HG03439 (cell line): ENCODE results near the gene KCNN1.
"Not testable (repeated sequence)": the region's sequence is repeated elsewhere in the genome, so short reads cannot be mapped to it uniquely, and the experiment has no call there.

Experiments
- ATAC-seq: cut with Tn5 transposase; IDR thresholded peaks from one replicate; pipeline ENCODE4 v1.9.1; 2021; ENCODE audit warnings: mild to moderate bottlenecking, moderate library complexity; ENCODE audit not compliant: unreplicated experiment

KCNN1 gene

GRCh38 chr19:17967257-17968051 lies 547 bp downstream of the KCNN1 start:
- ATAC-seq: no peak

DNA sequence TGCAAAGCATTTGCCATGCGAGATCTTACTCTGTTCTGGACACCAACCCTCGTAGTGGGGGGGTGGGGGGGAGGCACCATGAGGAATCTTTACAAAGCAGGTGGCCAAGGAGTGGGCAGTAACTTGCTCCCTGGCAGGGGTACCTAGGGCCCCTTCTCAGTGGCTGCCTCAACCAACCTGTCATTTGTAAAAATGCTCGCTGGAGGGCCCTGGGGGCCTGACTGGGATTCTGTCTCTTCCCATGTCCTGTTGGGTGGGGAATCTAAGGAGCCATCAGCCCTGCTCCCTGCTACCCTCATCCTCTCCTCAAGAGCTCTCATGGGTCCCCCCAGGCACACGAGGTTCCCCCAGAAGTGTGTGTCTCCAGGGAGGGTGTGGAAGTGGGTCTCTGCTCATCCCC lies 1.5 kb downstream of the KCNN1 start:
- ATAC-seq: no peak

DNA sequence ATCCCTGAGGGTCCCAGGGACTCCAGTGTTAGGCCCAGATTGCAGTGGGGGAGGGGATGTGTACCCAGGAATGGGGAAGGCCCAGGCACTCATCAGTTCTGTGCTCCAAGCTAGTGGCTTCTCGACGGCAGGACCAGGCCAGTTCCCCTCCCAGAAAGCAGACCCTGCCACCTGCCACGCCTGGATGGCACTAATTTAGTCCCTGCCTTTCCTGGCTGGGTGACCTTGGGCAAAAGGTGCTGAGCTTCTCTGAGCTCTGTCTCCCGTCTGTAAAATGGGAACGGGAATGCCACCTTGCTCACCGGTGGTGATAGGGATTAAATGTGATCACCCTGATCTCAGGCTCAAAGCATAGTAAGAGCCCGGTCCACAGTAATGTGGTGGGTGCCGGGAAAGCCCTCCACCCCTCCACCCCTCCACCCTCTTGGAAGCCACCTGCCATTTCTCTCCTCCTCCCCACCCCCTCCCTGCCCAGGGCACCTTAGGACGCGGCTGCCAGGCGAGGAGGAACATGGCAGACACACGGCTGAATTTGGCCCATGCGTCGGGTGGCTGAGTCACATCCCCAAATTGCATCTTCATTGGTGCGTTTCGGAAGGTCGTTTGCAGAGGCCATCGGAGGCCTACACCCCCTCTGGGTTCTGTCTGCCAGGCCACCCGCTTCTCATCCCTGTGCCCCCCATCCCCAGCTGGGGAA lies 2.3 kb downstream of the KCNN1 start:
- no peak for ATAC-seq

DNA sequence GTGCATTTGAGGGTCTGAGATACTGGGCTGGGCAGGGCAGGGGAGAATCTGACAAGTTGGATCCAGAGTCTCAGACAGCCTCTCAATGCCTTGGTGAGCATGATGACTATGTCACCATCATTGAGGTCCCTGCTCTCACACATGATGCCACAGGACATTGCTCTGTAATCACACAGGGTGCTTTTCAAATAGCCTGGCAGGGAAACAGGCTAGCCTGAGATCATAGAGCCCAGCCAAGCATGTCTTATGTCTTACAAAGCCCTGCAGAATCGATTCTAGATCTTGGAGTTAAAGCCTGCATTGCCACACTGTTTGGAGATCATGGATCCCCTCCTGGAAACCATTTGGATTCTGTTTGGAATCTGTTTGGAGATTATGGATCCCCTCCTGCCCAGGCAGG lies 5.3 kb downstream of the KCNN1 start:
- no peak for ATAC-seq

GRCh38 chr19:17973759-17974158 lies 6.9 kb downstream of the KCNN1 start:
- ATAC-seq: no peak

DNA sequence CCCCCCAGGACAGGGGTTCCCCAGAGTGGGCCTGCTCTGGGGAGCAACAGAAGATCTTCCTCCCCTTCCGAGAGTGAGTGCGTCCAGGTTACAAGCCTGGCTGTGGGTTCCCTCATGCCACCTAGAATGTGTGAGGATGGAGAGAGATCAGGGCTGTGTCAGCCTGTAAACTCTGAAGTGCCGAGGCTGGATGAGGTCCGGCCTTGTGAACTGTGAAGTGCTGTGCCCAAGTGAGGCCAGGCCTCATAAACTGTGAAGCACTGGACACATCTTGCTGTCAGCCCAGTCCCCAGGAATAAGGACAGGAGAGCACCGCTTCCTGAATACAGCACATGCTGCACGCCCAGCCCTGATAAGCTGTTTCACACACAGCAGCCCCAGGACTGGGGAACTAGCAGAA lies 7.6 kb downstream of the KCNN1 start:
- ATAC-seq: no peak

- no peak for ATAC-seq
These were observed 8.1 kb downstream of the KCNN1 start for GRCh38 chr19:17975032-17975431.

DNA sequence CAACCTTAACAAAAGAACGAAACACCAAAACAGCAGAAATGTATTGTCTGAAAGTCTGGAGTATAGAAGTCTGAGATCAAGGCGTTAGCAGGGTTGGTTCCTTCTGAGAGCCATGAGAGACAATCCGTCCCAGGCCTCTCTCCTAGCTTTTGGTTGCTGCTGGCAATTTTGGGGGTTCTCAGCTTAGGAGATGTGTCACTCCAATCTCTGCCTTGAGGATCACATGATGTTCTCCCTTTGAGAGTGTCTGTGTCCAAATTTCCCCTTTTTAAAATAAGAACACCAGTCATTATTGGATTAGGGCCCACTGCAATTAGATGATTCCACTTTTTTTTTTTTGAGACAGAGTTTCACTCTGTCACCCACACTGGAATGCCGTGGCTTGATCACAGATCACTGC lies 10.1 kb downstream of the KCNN1 start:
- ATAC-seq: no peak

DNA sequence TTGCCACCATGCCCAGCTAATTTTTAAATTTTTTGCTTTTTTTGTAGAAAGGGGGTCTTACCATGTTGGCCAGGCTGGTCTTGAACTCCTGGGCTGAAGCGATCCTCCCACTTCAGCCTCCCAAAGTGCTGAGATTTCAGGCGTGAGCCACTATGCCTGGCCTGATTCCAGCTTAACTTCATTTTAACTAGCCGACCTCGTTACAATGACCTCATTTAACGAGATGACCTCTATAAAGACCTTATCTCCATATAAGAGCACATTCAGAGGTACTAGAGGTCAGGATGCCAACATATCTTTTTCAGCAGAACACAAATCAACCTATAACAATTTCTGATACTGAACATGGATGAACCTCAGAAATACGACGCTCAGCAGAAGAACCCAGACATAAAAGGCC lies 10.6 kb downstream of the KCNN1 start:
- ATAC-seq: no peak

GRCh38 chr19:17981611-17982010 lies 14.7 kb downstream of the KCNN1 start:
- no peak for ATAC-seq

DNA sequence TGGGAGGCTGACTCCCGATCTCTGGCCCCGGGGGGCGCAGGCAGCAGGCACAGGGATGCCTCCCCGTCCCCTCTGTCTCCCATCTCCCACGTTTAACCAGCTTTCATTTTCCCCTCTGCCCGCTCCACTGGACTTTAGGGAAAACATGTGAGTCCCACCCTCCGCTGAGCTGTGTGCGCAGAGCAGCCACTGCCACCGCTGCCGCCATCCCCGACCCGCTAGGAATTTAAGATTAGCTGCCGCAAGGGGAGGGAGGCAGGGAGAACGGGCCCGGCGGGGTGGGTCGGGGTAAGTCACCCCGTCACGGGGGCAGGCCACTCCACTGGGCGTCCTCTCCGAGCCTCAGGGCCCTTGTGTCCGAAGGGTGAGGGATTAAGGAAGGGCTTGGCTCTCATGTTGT lies 15.5 kb downstream of the KCNN1 start:
- ATAC-seq: no peak

GRCh38 chr19:17985037-17985818 lies 18.3 kb downstream of the KCNN1 start:
- ATAC-seq: no peak

GRCh38 chr19:17986569-17986968 lies 19.7 kb downstream of the KCNN1 start:
- not testable (repeated sequence) for ATAC-seq

DNA sequence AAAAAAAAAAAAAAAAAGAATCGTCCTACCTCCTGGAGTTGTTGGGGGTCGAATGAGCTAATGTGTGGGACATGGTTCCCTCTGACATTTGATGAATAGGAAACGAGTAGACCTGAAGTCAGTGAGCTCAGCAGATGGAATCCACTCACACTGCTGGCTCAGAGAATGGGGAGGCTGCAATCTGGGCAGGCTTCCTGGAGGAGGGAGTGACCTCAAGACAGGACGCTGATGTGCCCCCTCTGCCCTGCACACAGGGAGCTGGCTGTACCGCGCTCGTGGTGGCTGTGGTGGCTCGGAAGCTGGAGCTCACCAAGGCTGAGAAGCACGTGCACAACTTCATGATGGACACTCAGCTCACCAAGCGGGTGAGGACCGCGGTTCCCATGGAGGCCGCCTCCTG lies 21.3 kb downstream of the KCNN1 start:
- ATAC-seq: no peak

DNA sequence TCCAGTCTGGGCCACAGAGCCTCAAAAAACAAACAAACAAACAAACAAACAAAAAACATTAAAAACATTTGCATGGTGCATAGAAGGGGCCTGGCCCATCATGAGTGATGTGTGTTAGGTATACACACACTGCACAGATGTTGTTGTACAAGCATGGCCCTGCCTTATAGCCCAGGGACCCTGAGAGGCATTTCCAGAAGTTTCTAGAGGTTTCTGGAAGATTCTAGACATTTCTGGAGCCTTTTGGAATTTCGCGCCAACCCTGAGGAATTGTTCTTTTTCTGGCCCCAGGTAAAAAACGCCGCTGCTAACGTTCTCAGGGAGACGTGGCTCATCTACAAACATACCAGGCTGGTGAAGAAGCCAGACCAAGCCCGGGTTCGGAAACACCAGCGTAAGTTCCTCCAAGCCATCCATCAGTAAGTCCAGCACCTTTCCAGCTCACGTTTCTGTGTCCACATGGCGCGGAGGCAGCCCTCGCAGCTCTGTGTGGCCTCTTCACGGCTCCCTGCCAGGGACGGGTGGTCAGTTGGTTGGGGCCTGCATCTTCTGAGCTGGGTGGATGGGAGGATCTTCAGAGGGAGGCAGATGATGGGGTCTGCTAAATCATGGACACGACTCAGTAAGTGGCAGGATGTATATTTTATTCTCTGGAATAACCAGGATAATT lies 22.7 kb downstream of the KCNN1 start:
- no peak for ATAC-seq

DNA sequence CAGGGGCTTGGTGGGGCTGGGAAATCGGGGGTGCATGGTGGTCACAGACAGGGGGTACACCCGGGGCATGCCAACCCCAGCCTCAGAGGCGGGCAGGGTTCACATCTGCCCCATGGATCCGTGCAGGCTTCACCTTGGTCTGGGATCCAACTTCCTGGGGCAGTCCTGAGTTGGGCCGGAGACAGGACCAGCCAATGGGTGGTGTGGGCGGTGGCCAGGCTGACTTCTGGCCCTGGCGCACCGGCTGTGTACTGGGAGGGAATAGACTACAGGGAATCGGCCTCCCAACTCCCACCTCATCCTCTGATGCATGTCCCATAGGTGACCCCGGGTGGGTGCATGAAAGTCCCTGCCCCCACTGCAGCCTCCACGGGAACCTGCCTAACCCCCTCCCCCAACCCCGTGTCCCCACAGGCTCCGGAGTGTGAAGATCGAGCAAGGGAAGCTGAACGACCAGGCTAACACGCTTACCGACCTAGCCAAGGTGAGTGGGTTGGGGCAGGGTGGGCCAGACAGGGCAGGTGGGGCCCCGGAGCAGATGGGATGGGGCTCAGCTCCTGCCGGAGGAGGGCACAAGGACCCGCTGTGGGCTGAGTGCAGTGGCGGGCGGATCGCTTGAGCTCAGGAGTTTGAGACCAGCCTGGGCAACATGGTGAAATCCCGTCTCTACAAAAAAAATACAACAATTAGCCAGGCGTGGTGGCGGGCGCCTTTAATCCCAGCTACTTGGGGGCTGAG lies 26.3 kb downstream of the KCNN1 start:
- ATAC-seq: no peak

- ATAC-seq: peak; percentile 50
These were observed 30.0 kb downstream of the KCNN1 start for GRCh38 chr19:17996826-17997316.

GRCh38 chr19:17997969-17998826 lies 31.3 kb downstream of the KCNN1 start:
- no peak for ATAC-seq

DNA sequence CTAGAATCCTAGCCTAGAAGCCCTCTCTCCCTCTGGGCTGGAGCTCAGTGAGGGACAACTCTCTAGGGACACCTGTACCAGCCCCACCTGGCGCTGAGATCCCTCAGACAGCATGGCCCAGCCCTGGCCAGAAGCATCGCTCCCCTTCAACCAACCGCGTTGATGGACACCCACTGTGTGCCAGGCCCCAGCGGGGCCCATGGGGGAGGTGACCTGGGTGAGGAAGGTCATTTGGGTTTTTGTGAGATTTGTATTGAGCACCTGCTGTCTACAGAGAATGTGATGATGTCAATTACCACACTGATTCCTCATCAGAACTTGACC lies 31.9 kb downstream of the KCNN1 start:
- no peak for ATAC-seq
